ENCODE data around the gene ZNF74. TPM values are rescaled to one million over a fixed set of nuclear protein-coding genes. Genes with fewer than 3 reads are reported as not detected.

Gene ZNF74
- polyA plus RNA-seq, 2 of the 4 experiments (the other 2 are of a cell fraction) = 4.3 to 7.4 TPM

DNA sequence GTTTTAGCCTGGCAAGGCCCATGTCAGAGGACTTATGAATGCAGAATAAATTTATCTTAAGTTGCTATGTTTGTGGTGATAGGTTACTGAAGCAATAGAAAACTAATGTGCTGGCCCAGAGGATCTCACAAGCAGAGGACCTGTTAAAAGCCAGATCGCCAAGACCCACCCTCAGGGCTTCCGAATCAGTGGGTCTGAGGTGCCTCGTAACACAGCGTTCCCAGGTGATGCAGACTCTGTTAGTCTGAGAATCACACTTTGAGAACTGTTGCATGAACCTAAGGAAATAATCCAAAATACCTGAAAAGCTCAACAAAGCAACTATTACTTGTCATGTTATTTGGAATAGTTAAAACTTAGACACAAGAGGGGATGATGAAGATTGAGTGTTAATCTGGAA, 50.4 kb downstream of the ZNF74 start:
- Histone ChIP-seq H3K4me2 (no peak overlapping the region), H3K9me3 (no peaks in the 10 kb centered on the region), H3K4me1 (no peaks in the 10 kb centered on the region), H3K4me3 (no peak overlapping the region), H3K27ac (no peak overlapping the region)
- ChIA-PET CTCF (interaction anchor here (0.9 to 1.4 kb wide), 2 partner anchors 12 to 26 kb away, joined by 4 to 5 read pairs; no protein-coding TSS in a partner anchor), POLR2A (interaction anchor here (0.7 kb wide), 1 partner anchor 458 kb away, joined by 4 read pairs; no protein-coding TSS in a partner anchor)
- TF ChIP-seq NPAS2 (CRISPR knock-in tag; IDR thresholded peaks at IDR 0.05; ENCODE audit: borderline replicate concordance) (no peak), POLR2A (IDR thresholded peaks at IDR 0.05; ENCODE audit: low read length) (no peak), FOSB (CRISPR knock-in tag; IDR thresholded peaks at IDR 0.05) (no peak), RAD21 (conservative IDR thresholded peaks at IDR 0.05 in 1 of 2, IDR thresholded peaks at IDR 0.05 in 1 of 2) (no peak), CHD2 (IDR thresholded peaks at IDR 0.05; ENCODE audit: low read length, partially characterized antibody) (no peak), HOXB13 (CRISPR knock-in tag; IDR thresholded peaks at IDR 0.05; ENCODE audit: low read depth) (no peak), KDM1A (IDR thresholded peaks at IDR 0.05; ENCODE audit: low read depth) (no peak), TFCP2L1 (CRISPR knock-in tag; IDR thresholded peaks at IDR 0.05) (no peak), CBX2 (IDR thresholded peaks at IDR 0.05; ENCODE audit: borderline replicate concordance, low read depth) (no peak), SMC3 (IDR thresholded peaks at IDR 0.05) (no peak), NFE2L2 (conservative IDR thresholded peaks at IDR 0.05; ENCODE audit: low read length) (no peak), RFX5 (IDR thresholded peaks at IDR 0.05) (no peak)
- TF ChIP-seq, protein P1, sequence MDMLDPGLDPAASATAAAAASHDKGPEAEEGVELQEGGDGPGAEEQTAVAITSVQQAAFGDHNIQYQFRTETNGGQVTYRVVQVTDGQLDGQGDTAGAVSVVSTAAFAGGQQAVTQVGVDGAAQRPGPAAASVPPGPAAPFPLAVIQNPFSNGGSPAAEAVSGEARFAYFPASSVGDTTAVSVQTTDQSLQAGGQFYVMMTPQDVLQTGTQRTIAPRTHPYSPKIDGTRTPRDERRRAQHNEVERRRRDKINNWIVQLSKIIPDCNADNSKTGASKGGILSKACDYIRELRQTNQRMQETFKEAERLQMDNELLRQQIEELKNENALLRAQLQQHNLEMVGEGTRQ (IDR thresholded peaks at IDR 0.05) = no peak
- TF ChIP-seq, protein P2, sequence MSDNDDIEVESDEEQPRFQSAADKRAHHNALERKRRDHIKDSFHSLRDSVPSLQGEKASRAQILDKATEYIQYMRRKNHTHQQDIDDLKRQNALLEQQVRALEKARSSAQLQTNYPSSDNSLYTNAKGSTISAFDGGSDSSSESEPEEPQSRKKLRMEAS (IDR thresholded peaks at IDR 0.05) = no peak
- DNase-seq (ENCODE audit: low read depth in 1 of 2, low spot score in 1 of 2) = no peak
- WGBS (ENCODE audit: missing lambda C conversion rate) = 95% methylated on average over 4 of the region's 4 CpGs
- ATAC-seq = no peak
- no peak for FAIRE-seq

DNA sequence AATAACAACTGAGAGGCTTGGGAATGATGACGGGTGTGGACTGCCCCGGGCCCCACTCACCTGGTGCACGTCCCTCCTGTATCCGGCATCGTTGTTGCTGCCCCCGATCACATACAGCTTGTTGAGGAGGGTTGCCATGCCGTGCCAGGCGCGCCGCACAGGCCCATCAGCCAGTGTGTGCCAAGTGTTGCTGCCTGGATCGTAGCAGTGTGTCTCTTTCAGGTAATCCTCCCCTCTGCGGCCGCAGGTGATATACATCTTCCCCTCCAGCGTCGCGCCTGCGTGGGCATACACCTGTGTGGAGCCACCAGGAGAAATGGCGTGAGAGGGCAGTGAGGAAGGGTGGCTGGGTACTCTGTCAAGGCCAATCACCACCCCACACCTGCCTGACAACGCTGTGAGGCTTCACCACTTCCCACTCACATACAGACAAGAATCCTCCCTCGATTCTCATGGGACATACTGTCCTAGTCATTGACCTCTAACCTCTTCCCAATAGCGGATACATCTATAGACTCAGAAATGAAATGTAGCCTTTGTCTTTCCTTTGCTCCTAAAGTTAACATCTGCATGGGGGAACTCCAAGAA, 52.5 kb downstream of the ZNF74 start:
- ATAC-seq = no peak
- TF ChIP-seq FOSB (CRISPR knock-in tag; IDR thresholded peaks at IDR 0.05) = no peak
- no peak for TF ChIP-seq EHF (CRISPR knock-in tag; IDR thresholded peaks at IDR 0.05)
- no peak for TF ChIP-seq FOSL2 (IDR thresholded peaks at IDR 0.05)
- no peak for TF ChIP-seq FOSL2 (CRISPR knock-in tag; IDR thresholded peaks at IDR 0.05)
- TF ChIP-seq TFCP2L1 (CRISPR knock-in tag; IDR thresholded peaks at IDR 0.05) = no peak
- TF ChIP-seq CEBPB (IDR thresholded peaks at IDR 0.05) = no peak
- TF ChIP-seq, protein P3, sequence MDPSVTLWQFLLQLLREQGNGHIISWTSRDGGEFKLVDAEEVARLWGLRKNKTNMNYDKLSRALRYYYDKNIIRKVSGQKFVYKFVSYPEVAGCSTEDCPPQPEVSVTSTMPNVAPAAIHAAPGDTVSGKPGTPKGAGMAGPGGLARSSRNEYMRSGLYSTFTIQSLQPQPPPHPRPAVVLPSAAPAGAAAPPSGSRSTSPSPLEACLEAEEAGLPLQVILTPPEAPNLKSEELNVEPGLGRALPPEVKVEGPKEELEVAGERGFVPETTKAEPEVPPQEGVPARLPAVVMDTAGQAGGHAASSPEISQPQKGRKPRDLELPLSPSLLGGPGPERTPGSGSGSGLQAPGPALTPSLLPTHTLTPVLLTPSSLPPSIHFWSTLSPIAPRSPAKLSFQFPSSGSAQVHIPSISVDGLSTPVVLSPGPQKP (IDR thresholded peaks at IDR 0.05; ENCODE audit: low read depth, low read length) = no peak
- TF ChIP-seq, protein P1 (IDR thresholded peaks at IDR 0.05) = no peak
- TF ChIP-seq EP300 (IDR thresholded peaks at IDR 0.05) = no peak
- TF ChIP-seq CHD2 (IDR thresholded peaks at IDR 0.05; ENCODE audit: low read length, partially characterized antibody) = no peak
- FAIRE-seq = no peak
- H3K27ac ChIP-seq = no peak overlapping the region
- WGBS (ENCODE audit: missing lambda C conversion rate) = 94% methylated on average over 20 of the region's 21 CpGs
- no peak overlapping the region for H3K4me3 ChIP-seq
- H3K4me2 ChIP-seq = no peak overlapping the region
- CTCF ChIA-PET = interaction anchor here (1.3 kb wide), 1 partner anchor 14 kb away, joined by 3 read pairs; no protein-coding TSS in a partner anchor
- DNase-seq (ENCODE audit: low read depth in 1 of 2, low spot score in 1 of 2) = no peak
- POLR2A ChIA-PET = no interaction called here
- no peaks in the 10 kb centered on the region for H3K4me1 ChIP-seq
- H3K9me3 ChIP-seq = no peaks in the 10 kb centered on the region

DNA sequence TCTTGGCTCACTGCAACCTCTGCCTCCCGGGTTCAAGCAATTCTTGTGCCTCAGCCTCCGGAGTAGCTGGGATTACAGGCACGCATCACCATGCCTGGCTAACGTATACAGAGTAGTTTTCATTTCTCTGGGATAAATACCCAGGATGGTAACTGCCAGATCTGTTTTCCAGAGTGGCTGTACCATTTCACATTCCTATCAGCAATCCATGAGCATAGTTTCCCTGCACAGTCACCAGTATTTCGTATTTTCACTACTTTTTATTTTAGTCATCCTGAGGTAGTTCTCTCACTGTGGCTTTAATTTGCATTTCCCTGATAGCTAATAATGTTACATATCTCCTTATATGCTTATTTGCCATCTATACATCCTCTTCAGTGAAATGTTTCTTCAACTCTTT, 54.7 kb downstream of the ZNF74 start:
- Histone ChIP-seq H3K4me3 (no peak overlapping the region), H3K27ac (no peak overlapping the region), H3K4me2 (no peak overlapping the region), H3K4me1 (no peaks in the 10 kb centered on the region), H3K9me3 (no peaks in the 10 kb centered on the region)
- ATAC-seq = no peak
- FAIRE-seq = no peak
- POLR2A ChIA-PET = no interaction called here
- DNase-seq (ENCODE audit: low read depth in 1 of 2, low spot score in 1 of 2) = no peak
- 85% methylated on average over 5 of the region's 5 CpGs for WGBS (ENCODE audit: missing lambda C conversion rate)
- CTCF ChIA-PET = interaction anchor here (1.2 kb wide), 2 partner anchors 30 to 291 kb away, joined by 4 to 6 read pairs; no protein-coding TSS in a partner anchor
- TF ChIP-seq RNF2 (IDR thresholded peaks at IDR 0.05; ENCODE audit: borderline replicate concordance, low read depth) (no peak), MAZ (IDR thresholded peaks at IDR 0.05; ENCODE audit: borderline replicate concordance, low read depth, low read length) (no peak), HOXA7 (CRISPR knock-in tag; IDR thresholded peaks at IDR 0.05) (no peak), RAD21 (conservative IDR thresholded peaks at IDR 0.05 in 1 of 2, IDR thresholded peaks at IDR 0.05 in 1 of 2) (no peak), ZSCAN20 (CRISPR knock-in tag; IDR thresholded peaks at IDR 0.05) (no peak), CHD2 (IDR thresholded peaks at IDR 0.05; ENCODE audit: low read length, partially characterized antibody) (no peak), KDM5A (IDR thresholded peaks at IDR 0.05) (no peak), SREBF2 (IDR thresholded peaks at IDR 0.05) (no peak), CBX8 (IDR thresholded peaks at IDR 0.05) (no peak), CEBPB (IDR thresholded peaks at IDR 0.05) (no peak)
- TF ChIP-seq, protein P1 (IDR thresholded peaks at IDR 0.05) = no peak
- TF ChIP-seq, protein P4, sequence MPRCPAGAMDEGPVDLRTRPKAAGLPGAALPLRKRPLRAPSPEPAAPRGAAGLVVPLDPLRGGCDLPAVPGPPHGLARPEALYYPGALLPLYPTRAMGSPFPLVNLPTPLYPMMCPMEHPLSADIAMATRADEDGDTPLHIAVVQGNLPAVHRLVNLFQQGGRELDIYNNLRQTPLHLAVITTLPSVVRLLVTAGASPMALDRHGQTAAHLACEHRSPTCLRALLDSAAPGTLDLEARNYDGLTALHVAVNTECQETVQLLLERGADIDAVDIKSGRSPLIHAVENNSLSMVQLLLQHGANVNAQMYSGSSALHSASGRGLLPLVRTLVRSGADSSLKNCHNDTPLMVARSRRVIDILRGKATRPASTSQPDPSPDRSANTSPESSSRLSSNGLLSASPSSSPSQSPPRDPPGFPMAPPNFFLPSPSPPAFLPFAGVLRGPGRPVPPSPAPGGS (IDR thresholded peaks at IDR 0.05) = no peak
- TF ChIP-seq, protein P5, sequence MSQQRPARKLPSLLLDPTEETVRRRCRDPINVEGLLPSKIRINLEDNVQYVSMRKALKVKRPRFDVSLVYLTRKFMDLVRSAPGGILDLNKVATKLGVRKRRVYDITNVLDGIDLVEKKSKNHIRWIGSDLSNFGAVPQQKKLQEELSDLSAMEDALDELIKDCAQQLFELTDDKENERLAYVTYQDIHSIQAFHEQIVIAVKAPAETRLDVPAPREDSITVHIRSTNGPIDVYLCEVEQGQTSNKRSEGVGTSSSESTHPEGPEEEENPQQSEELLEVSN (IDR thresholded peaks at IDR 0.05; ENCODE audit: borderline replicate concordance, low read depth) = no peak
